ENCODE measurements around the gene STARD3.

Gene STARD3

GRCh38 chr17:39621523-39622379 is 15.2 kb upstream of the STARD3 start:
- DNase-seq (ENCODE audit: low read depth) = peak; percentile 81

GRCh38 chr17:39622380-39623006 is 14.5 kb upstream of the STARD3 start:
- DNase-seq (ENCODE audit: low read depth) = peak; percentile 37

DNA sequence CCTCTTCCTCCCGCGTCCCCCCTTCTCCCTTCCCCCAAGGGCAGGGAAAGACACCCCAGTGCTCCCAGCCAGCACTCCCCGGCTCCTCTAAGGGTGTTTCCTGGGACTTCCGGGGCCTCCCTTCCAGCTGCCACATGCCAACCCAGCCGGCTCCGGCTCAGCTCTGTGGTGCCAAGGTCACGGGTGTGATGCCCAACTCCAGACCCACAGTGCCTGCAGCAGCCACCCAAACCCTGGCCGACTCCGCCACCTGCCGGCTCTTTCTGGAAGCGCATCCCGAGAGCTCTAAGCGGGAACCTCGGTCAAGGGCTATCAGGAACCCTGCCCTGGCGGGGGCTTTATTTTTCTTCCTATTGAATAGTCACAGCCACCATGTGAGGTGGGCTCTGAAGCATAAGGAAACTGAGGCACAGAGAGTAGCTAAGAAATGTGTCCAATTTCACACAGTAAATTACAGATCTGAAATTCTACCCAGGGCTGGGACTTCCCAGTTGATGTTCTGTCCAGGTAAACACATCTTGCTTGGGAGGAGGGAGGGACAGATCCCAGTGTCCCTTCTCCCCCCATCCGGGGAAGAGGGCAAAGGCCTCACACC is 13.5 kb upstream of the STARD3 start:
- DNase-seq (ENCODE audit: low read depth) = peak; percentile 76

- DNase-seq (ENCODE audit: low read depth) = no peak
Measured at GRCh38 chr17:39624313-39624712, 12.6 kb upstream of the STARD3 start.

GRCh38 chr17:39625198-39625785 is 11.7 kb upstream of the STARD3 start:
- DNase-seq (ENCODE audit: low read depth) = no peak

- no peak for DNase-seq (ENCODE audit: low read depth)
Measured at GRCh38 chr17:39626171-39627046, 10.5 kb upstream of the STARD3 start, which contains the start of gene PPP1R1B. TSS of gene PPP1R1B (plus strand) at chr17:39626952. CDS start at chr17:39627393, 441 bp downstream.

DNA sequence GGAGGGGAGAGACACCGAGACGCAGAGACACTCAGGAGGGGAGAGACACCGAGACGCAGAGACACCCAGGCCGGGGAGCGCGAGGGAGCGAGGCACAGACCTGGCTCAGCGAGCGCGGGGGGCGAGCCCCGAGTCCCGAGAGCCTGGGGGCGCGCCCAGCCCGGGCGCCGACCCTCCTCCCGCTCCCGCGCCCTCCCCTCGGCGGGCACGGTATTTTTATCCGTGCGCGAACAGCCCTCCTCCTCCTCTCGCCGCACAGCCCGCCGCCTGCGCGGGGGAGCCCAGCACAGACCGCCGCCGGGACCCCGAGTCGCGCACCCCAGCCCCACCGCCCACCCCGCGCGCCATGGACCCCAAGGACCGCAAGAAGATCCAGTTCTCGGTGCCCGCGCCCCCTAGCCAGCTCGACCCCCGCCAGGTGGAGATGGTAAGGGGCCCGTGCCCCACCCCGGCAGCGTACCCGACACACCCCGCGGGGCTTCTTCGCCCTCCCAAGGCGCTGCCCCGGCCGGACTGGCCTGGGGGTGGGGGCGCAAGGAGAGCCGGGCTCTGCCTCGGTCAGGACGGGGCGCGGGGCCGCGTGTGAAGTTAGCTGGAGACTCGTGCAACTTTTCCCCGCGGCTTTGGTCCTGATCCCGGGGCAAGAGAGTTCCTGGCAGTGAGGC is 9.8 kb upstream of the STARD3 start:
- no peak for DNase-seq (ENCODE audit: low read depth)

GRCh38 chr17:39627712-39628516 is 9.0 kb upstream of the STARD3 start:
- no peak for DNase-seq (ENCODE audit: low read depth)

DNA sequence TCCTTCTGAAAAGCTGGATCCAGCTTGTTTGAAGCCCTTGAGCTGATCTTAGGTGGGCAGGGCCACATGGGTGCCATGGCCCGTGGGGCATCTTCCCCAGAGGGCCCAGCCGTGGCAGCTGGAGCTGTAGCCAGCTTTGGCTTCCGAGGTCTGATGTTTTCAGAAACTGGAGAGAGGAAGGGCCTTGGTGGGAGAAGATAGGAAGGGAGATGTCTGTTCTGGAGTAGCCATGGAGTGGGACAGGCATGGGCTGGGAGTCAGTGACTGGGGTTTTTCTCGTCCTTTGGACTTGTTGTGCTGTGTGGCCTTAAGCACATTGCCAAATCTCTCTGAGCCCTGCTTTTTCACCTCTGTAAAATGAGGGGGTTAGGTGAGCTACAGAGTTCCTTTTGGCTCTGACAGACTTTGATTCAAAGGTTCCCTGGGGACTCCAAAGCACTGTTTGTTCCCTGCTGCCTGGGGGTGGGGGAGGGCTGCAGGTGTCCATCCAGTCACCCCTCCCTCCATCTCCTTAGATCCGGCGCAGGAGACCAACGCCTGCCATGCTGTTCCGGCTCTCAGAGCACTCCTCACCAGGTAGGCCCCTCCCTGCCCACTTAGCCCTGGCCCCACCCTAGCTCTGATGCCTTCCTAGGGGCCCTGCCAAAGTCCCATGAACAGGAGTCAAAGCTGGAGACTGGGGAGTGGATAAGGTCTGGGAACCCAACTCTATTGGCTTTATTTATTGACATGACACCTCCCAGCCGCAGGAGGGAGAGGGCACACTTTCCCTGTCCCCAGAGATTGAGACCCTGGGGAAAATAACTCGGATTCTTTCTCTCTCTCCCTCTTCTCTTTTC is 8.1 kb upstream of the STARD3 start:
- DNase-seq (ENCODE audit: low read depth) = no peak

GRCh38 chr17:39629494-39629880 is 7.5 kb upstream of the STARD3 start:
- no peak for DNase-seq (ENCODE audit: low read depth)

- no peak for DNase-seq (ENCODE audit: low read depth)
Measured at GRCh38 chr17:39629898-39630297, 7.0 kb upstream of the STARD3 start.

GRCh38 chr17:39631403-39631802 is 5.5 kb upstream of the STARD3 start:
- no peak for DNase-seq (ENCODE audit: low read depth)

GRCh38 chr17:39632153-39632941 is 4.6 kb upstream of the STARD3 start:
- DNase-seq (ENCODE audit: low read depth) = no peak

GRCh38 chr17:39633570-39634183 is 3.3 kb upstream of the STARD3 start:
- DNase-seq (ENCODE audit: low read depth) = no peak

GRCh38 chr17:39634384-39634871 is 2.5 kb upstream of the STARD3 start:
- DNase-seq (ENCODE audit: low read depth) = no peak

GRCh38 chr17:39635614-39636176 is 1.2 kb upstream of the STARD3 start:
- no peak for DNase-seq (ENCODE audit: low read depth)

DNA sequence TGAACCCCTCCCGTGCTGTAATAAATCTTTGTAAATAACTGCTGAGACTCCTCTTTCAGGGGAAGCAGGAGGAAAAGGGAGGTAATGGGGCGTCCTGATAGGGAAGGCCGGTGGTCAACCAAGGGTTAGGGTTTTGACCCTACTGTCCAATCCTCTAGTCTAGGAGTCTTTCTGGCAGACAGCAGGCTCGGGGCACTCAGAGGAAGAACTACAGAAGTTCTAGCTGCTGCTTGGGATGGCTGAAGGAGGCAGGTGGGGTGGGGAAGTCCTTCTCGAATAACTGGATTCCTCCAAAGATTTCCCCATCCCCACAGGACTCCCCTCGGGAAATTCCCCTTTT is 387 bp upstream of the STARD3 start:
- DNase-seq (ENCODE audit: low read depth) = no peak

DNA sequence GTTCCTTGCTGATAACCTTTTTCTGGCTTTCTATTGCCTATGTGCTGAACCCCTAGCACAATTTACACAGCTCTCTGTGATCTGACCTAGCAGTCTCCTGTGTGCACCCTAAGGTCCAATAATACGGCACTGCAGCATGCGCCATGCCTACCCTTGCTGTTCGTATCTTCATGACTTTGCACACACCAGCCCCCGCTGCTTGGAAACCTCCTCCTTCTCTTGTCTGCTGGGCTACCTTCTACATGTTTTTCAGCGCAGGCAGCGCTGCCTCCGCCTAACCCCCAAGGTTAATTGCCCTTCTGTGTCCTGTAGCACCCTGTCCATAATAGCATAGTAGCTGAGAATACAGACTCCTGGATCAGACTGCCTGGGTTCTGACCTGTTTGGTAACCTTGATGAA is 1.4 kb downstream of the STARD3 start:
- DNase-seq (ENCODE audit: low read depth) = no peak
